HepG2 (cell line): ENCODE results near the gene NDRG3. TPM values are rescaled to one million over a fixed set of nuclear protein-coding genes. Genes with fewer than 3 reads are reported as not detected.

Experiments used
- CENPBD1 ChIP-seq: sonication (generic); formaldehyde crosslinking; IDR thresholded peaks from 2 replicates; pipeline ENCODE4 v1.8.0; 2022; ENCODE audit warnings: missing genetic modification reagents, low read depth, mild to moderate bottlenecking, borderline replicate concordance
- CREBL2 ChIP-seq: sonication (generic); formaldehyde crosslinking; IDR thresholded peaks from 2 replicates; pipeline ENCODE4 v1.8.1; 2023; ENCODE audit warnings: missing genetic modification reagents, mild to moderate bottlenecking, borderline replicate concordance
- GATAD2A ChIP-seq: IDR thresholded peaks from 2 replicates; pipeline ENCODE4 v1.6.1; 2016
- HNRNPH1 ChIP-seq: fragments of 200-400 bp; formaldehyde crosslinking; optimal IDR thresholded peaks from 2 replicates; pipeline ENCODE3; 2017; ENCODE audit warnings: mild to moderate bottlenecking, low read depth, low read length
- KDM2A ChIP-seq: sonication (generic); formaldehyde crosslinking; IDR thresholded peaks from 2 replicates; pipeline ENCODE4 v1.4.0; 2020; ENCODE audit warnings: low read depth, missing genetic modification reagents, borderline replicate concordance
- NCOA1 ChIP-seq: sonication (generic); formaldehyde crosslinking; IDR thresholded peaks from 2 replicates; pipeline ENCODE4 v1.9.0; 2021; ENCODE audit warnings: missing genetic modification reagents
- NFIB ChIP-seq: sonication (generic); formaldehyde crosslinking; IDR thresholded peaks from 2 replicates; pipeline ENCODE4 v1.9.0; 2021; ENCODE audit warnings: missing genetic modification reagents, mild to moderate bottlenecking, borderline replicate concordance
- RELA ChIP-seq: sonication (generic); formaldehyde crosslinking; IDR thresholded peaks from 2 replicates; pipeline ENCODE4 v1.4.0; 2020; ENCODE audit warnings: missing genetic modification reagents
- RFX5 ChIP-seq: IDR thresholded peaks from 2 replicates; pipeline ENCODE4 v1.6.1; 2011; ENCODE audit warnings: low read depth, low read length, improper control_type of control experiment
- SCMH1 ChIP-seq: sonication (generic); formaldehyde crosslinking; IDR thresholded peaks from 2 replicates; pipeline ENCODE4 v1.9.0; 2021; ENCODE audit warnings: missing genetic modification reagents, mild to moderate bottlenecking, borderline replicate concordance
- TAF15 ChIP-seq: fragments of 200-400 bp; formaldehyde crosslinking; IDR thresholded peaks from one replicate; pipeline ENCODE4 v1.6.1; 2018; ENCODE audit warnings: mild to moderate bottlenecking, low read depth, low read length; ENCODE audit not compliant: poor library complexity, severe bottlenecking
- ZBTB38 ChIP-seq: sonication (generic); formaldehyde crosslinking; IDR thresholded peaks from 2 replicates; pipeline ENCODE4 v1.5.1; 2020; ENCODE audit warnings: mild to moderate bottlenecking, missing genetic modification reagents
- ZBTB46 ChIP-seq: sonication (generic); formaldehyde crosslinking; IDR thresholded peaks from 2 replicates; pipeline ENCODE4 v1.4.0; 2020; ENCODE audit warnings: mild to moderate bottlenecking, missing genetic modification reagents, borderline replicate concordance
- ZFP36 ChIP-seq: fragments of 150-350 bp; IDR thresholded peaks from 2 replicates; pipeline ENCODE4 v1.6.1; 2018; ENCODE audit warnings: borderline replicate concordance, low read length, low read depth; ENCODE audit not compliant: partially characterized antibody
- ZFX ChIP-seq: sonication (generic); formaldehyde crosslinking; IDR thresholded peaks from 2 replicates; pipeline ENCODE4 v1.4.0; 2020; ENCODE audit warnings: mild to moderate bottlenecking, low read depth, missing genetic modification reagents, moderate library complexity
- ZKSCAN5 ChIP-seq: sonication (generic); formaldehyde crosslinking; IDR thresholded peaks from 2 replicates; pipeline ENCODE4 v1.5.1; 2020; ENCODE audit warnings: mild to moderate bottlenecking, missing genetic modification reagents
- ZMYM2 ChIP-seq: sonication (generic); formaldehyde crosslinking; IDR thresholded peaks from 2 replicates; pipeline ENCODE4 v1.8.0; 2022; ENCODE audit warnings: mild to moderate bottlenecking, missing genetic modification reagents
- ZMYM4 ChIP-seq: sonication (generic); formaldehyde crosslinking; IDR thresholded peaks from 2 replicates; pipeline ENCODE4 v1.8.1; 2023; ENCODE audit warnings: mild to moderate bottlenecking, missing genetic modification reagents
- ZNF414 ChIP-seq: sonication (generic); formaldehyde crosslinking; IDR thresholded peaks from 2 replicates; pipeline ENCODE4 v1.5.0; 2020; ENCODE audit warnings: missing genetic modification reagents
- ZNF512 ChIP-seq: sonication (generic); formaldehyde crosslinking; IDR thresholded peaks from 2 replicates; pipeline ENCODE4 v1.4.0; 2020; ENCODE audit warnings: mild to moderate bottlenecking, missing genetic modification reagents
- ZNF557 ChIP-seq: sonication (generic); formaldehyde crosslinking; IDR thresholded peaks from 2 replicates; pipeline ENCODE4 v1.4.0; 2020; ENCODE audit warnings: missing genetic modification reagents
- ZNF770 ChIP-seq: sonication (generic); formaldehyde crosslinking; IDR thresholded peaks from 2 replicates; pipeline ENCODE4 v1.5.0; 2020; ENCODE audit warnings: mild to moderate bottlenecking, missing genetic modification reagents
- ZSCAN9 ChIP-seq: IDR thresholded peaks from 2 replicates; pipeline ENCODE4 v1.6.1; 2016; ENCODE audit warnings: borderline replicate concordance
- polyA plus RNA-seq, 8 experiments: library from polyadenylated mRNA; depleted of rRNA in 3 of 8; stranded (reverse) in 7 of 8; unstranded in 1 of 8; fragments of >200 nt; fragmentation: Illumina TruSeq in 4 of 8; extraction: Trizol in 4 of 8; gene quantifications; 2 replicates each; pipeline versions ENCODE4 v1.2.1 to v1.2.3, GENCODE V29; 2011 to 2016; ENCODE audit warnings: low read depth in 4 of 8, missing spikeins in 1 of 8, mixed read lengths in 1 of 8; ENCODE audit not compliant: insufficient read depth in 1 of 8
- total RNA-seq, 5 experiments: library from RNA; depleted of rRNA; stranded (reverse); fragments of >200 nt; fragmentation: Illumina TruSeq; extraction: Trizol; gene quantifications; 2 replicates each; pipeline ENCODE4 v1.2.3, GENCODE V29; 2016; ENCODE audit warnings: low read depth in 1 of 5

Gene NDRG3
- total and polyA plus RNA-seq, 2 of the 13 experiments (the other 11 are each of a cell fraction or from before 2014, with no cell fraction given) = 36.0 to 40.5 TPM

GRCh38 chr20:36624068-36624943, 121.6 kb downstream of the NDRG3 start (continued):
- TF ChIP-seq ZBTB46 (CRISPR knock-in tag) (no peak), GATAD2A (no peak), ZBTB38 (CRISPR knock-in tag) (peak; percentile 44; the same call in 1 of the 2 replicates), ZMYM2 (CRISPR knock-in tag) (no peak), ZNF512 (CRISPR knock-in tag) (no peak), SCMH1 (CRISPR knock-in tag) (no peak), ZFX (CRISPR knock-in tag) (peak; percentile 73), RELA (CRISPR knock-in tag) (0 out of 2 replicates have a peak, but pooled peaks have one; percentile 18), ZSCAN9 (CRISPR knock-in tag) (0 out of 2 replicates have a peak, but pooled peaks have one; percentile 70), HNRNPH1 (peak; percentile 22), NCOA1 (CRISPR knock-in tag) (no peak), TAF15 (no peak), NFIB (CRISPR knock-in tag) (no peak), ZNF414 (no peak), CREBL2 (no peak), RFX5 (no peak), ZKSCAN5 (CRISPR knock-in tag) (no peak), CENPBD1 (CRISPR knock-in tag) (no peak), ZNF770 (CRISPR knock-in tag) (no peak), ZFP36 (no peak), ZMYM4 (no peak), ZNF557 (CRISPR knock-in tag) (no peak), KDM2A (CRISPR knock-in tag) (peak; percentile 23; the same call in 1 of the 2 replicates)
